CD4-positive, alpha-beta T cell (primary cell): ENCODE data around the gene KBTBD4. TPM values are rescaled to one million over a fixed set of nuclear protein-coding genes. Genes with fewer than 3 reads are reported as not detected.

Experiments used
- ATAC-seq: fragments of 200-7000 bp; cut with Tn5 transposase; one replicate; pipeline ENCODE4 v1.10.0; 2022; ENCODE audit warnings: mild to moderate bottlenecking; ENCODE audit not compliant: poor library complexity
- CTCF ChIA-PET: fragments of 350-600 bp; sonication (Branson Sonifier 250); formaldehyde crosslinking; loops from one replicate; lab custom pipeline; 2021; ENCODE audit warnings: antibody characterized with exemption, inconsistent platforms; lab: Charles Lee
- POLR2A ChIA-PET: fragments of 350-600 bp; sonication (Branson Sonifier 250); formaldehyde crosslinking; loops from one replicate; lab custom pipeline; 2021; ENCODE audit warnings: antibody characterized with exemption, inconsistent platforms; lab: Charles Lee
- DNase-seq, 14 experiments: peaks; one replicate each; pipeline ENCODE4 v3.0.0-alpha.2; 2013 to 2020; ENCODE audit warnings: mixed read lengths in 2 of 14
- H3K27ac ChIP-seq, 2 donors: one replicate each; pipeline versions ENCODE4 v1.5.1 to v1.7.0; 2013; ENCODE audit warnings: low read length in 2 of 2, low read depth in 1 of 2, mild to moderate bottlenecking in 1 of 2
- H3K27me3 ChIP-seq, 2 experiments: 1 replicate in 1 of 2; 2 replicates in 1 of 2; pipeline versions ENCODE4 v1.6.1 to v1.7.0; 2013; ENCODE audit warnings: low read length in 2 of 2, control low read depth in 1 of 2, mild to moderate bottlenecking in 1 of 2, moderate library complexity in 1 of 2; ENCODE audit not compliant: insufficient read depth in 2 of 2, control insufficient read depth in 1 of 2
- H3K36me3 ChIP-seq: one replicate; pipeline ENCODE4 v1.6.1; 2013; ENCODE audit warnings: low read length, control low read depth; ENCODE audit not compliant: insufficient read depth
- H3K4me1 ChIP-seq: one replicate; pipeline ENCODE4 v1.6.1; 2013; ENCODE audit warnings: low read length, control low read depth; ENCODE audit not compliant: insufficient read depth
- H3K4me3 ChIP-seq: one replicate; pipeline ENCODE4 v1.5.1; 2013; ENCODE audit warnings: mild to moderate bottlenecking, low read length, moderate library complexity
- H3K9me3 ChIP-seq, 2 experiments: 1 replicate in 1 of 2; 2 replicates in 1 of 2; pipeline versions ENCODE4 v1.6.1 to v1.7.0; 2013; ENCODE audit warnings: low read length in 2 of 2, mild to moderate bottlenecking in 2 of 2, control low read depth in 1 of 2, moderate library complexity in 1 of 2; ENCODE audit not compliant: control insufficient read depth in 1 of 2, insufficient read depth in 1 of 2
- H3K27ac Mint-ChIP-seq: one replicate; pipeline ENCODE4 v1.8.0; 2020; ENCODE audit warnings: mixed read lengths
- H3K27me3 Mint-ChIP-seq: one replicate; pipeline ENCODE4 v1.8.0; 2021; ENCODE audit warnings: mixed read lengths
- H3K36me3 Mint-ChIP-seq: one replicate; pipeline ENCODE4 v1.8.0; 2021; ENCODE audit warnings: low read depth, mixed read lengths
- H3K4me1 Mint-ChIP-seq: one replicate; pipeline ENCODE4 v1.8.0; 2021; ENCODE audit warnings: low read depth, mixed read lengths
- H3K4me3 Mint-ChIP-seq: one replicate; pipeline ENCODE4 v1.8.0; 2020; ENCODE audit warnings: mild to moderate bottlenecking, mixed read lengths
- H3K9me3 Mint-ChIP-seq: one replicate; pipeline ENCODE4 v1.8.0; 2020; ENCODE audit warnings: mixed read lengths
- CTCF ChIP-seq: fragments of 200-600 bp; IDR thresholded peaks from one replicate; pipeline ENCODE4 v1.8.0; 2022; ENCODE audit warnings: antibody characterized with exemption, mild to moderate bottlenecking
- intact Hi-C, 2 experiments: fragments of 100-400 bp; cut with DNase I in 1 of 2; cut with micrococcal nuclease in 1 of 2; formaldehyde crosslinking; loops; one replicate each; pipeline versions ENCODE4 v1.15.1 to v1.9.0; 2023 to 2025; cut with DNase I, micrococcal nuclease
- total RNA-seq, 174 experiments: library from RNA in 2 of 174; stranded (reverse) in 2 of 174; gene quantifications; one replicate each; pipeline ENCODE4 v1.2.3 and lab custom pipeline; 2021 to 2026

KBTBD4 gene
- total RNA-seq, 2 experiments from 2014 or later, result 29.1 to 30.2 TPM

DNA sequence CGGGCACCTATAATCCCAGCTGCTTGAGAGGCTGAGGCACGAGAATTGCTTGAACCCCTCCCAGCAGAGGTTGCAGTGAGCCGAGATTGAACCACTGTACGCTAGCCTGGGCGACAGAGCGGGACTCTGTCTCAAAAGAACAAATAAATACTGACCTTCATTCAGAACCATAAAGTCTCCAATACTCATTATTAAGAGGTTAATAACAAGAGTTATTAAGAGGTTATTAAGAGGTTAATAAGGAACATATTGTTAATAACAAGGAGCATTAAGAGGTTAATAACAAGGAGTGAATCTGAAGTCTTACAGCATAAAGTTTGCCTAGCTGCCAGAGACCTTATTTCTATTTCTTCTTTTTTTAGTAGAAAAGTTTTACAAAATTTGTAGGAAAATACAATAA is 33.5 kb downstream of the KBTBD4 start:
- Histone ChIP-seq H3K4me3 (no peak overlapping the region), H3K9me3 (no peaks in the 10 kb centered on the region), H3K36me3 (peaks cover 13% of the 10 kb centered on the region), H3K4me1 (peaks cover 67% of the 10 kb centered on the region), H3K27ac (no peak overlapping the region), H3K27me3 (no peaks in the 10 kb centered on the region)
- Mint-ChIP-seq H3K9me3 (no peaks in the 10 kb centered on the region), H3K36me3 (peaks cover 46% of the 10 kb centered on the region), H3K4me3 (no peak overlapping the region), H3K27me3 (no peaks in the 10 kb centered on the region), H3K27ac (no peak overlapping the region), H3K4me1 (peaks cover 84% of the 10 kb centered on the region)
- ChIA-PET POLR2A (no interaction called here), CTCF (no interaction called here)
- ATAC-seq, result no peak
- intact Hi-C loops, result loop anchor here in 1 of 2 experiments (10.0 kb wide), 1 partner anchor 50 kb away; no protein-coding TSS in a partner anchor
- no peak for TF ChIP-seq CTCF
- no peak for DNase-seq

- H3K4me3 Mint-ChIP-seq, result peak overlapping the region; percentile 5
- DNase-seq, result no peak
- ChIA-PET CTCF (interaction anchor here (1.3 to 7.9 kb wide), 2 partner anchors 11 to 15 kb away, joined by 3 to 31 read pairs; partner anchors contain the start of gene CELF1), POLR2A (interaction anchor here (1.6 to 2.2 kb wide), 2 partner anchors 12 to 16 kb away, joined by 7 read pairs; no protein-coding TSS in a partner anchor)
- H3K27ac Mint-ChIP-seq, result peak overlapping the region; percentile 77
- no peaks in the 10 kb centered on the region for H3K9me3 ChIP-seq
- H3K4me1 Mint-ChIP-seq, result peaks cover 75% of the 10 kb centered on the region
- H3K27me3 ChIP-seq, result no peaks in the 10 kb centered on the region
- intact Hi-C loops, result loop anchor here in 1 of 2 experiments (10.0 kb wide), 1 partner anchor 46 kb away; no protein-coding TSS in a partner anchor
- no peaks in the 10 kb centered on the region for H3K27me3 Mint-ChIP-seq
- no peak for ATAC-seq
- no peaks in the 10 kb centered on the region for H3K9me3 Mint-ChIP-seq
- H3K36me3 Mint-ChIP-seq, result peaks cover 38% of the 10 kb centered on the region
- H3K4me3 ChIP-seq, result no peak overlapping the region
- no peak for TF ChIP-seq CTCF
- peaks cover 13% of the 10 kb centered on the region for H3K36me3 ChIP-seq
- H3K4me1 ChIP-seq, result peaks cover 58% of the 10 kb centered on the region
- no peak overlapping the region for H3K27ac ChIP-seq
These were observed 37.7 kb downstream of the KBTBD4 start for GRCh38 chr11:47541070-47541469.

DNA sequence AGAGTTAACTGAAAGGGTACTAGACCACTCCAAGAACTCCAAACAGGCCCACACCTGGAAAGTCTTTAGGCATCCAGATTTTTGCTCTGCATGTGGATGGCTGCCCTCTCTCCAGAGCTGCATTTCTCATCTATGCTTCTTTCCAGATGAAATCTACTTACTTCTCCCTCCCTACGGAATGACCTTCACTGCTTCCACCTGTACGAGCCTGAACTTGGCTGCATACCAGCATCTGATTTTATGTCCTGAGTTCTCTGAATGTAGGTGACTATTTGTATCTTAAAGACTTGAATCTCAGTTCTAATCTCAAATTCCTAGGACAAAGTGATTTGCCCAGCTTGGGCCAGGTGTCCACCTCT is 39.1 kb downstream of the KBTBD4 start:
- peaks cover 77% of the 10 kb centered on the region for H3K4me1 Mint-ChIP-seq
- no peak overlapping the region for H3K4me3 ChIP-seq
- peaks cover 46% of the 10 kb centered on the region for H3K36me3 Mint-ChIP-seq
- peaks cover 14% of the 10 kb centered on the region for H3K36me3 ChIP-seq
- ChIA-PET POLR2A (interaction anchor here (1.0 to 2.2 kb wide), 3 partner anchors 15 to 39 kb away, joined by 3 to 7 read pairs (median 4); partner anchors contain the start of genes KBTBD4 and NDUFS3), CTCF (interaction anchor here (7.9 kb wide), 1 partner anchor 13 kb away, joined by 31 read pairs; the partner anchor contains the start of gene CELF1)
- no peak for TF ChIP-seq CTCF
- intact Hi-C loops, result loop anchor here in 1 of 2 experiments (10.0 kb wide), 1 partner anchor 45 kb away; no protein-coding TSS in a partner anchor
- no peaks in the 10 kb centered on the region for H3K9me3 Mint-ChIP-seq
- peak overlapping the region; percentile 61 for H3K4me3 Mint-ChIP-seq
- ATAC-seq (no peak), DNase-seq (no peak)
- no peaks in the 10 kb centered on the region for H3K9me3 ChIP-seq
- no peak overlapping the region for H3K27ac ChIP-seq
- H3K27ac Mint-ChIP-seq, result peak overlapping the region; percentile 77
- H3K27me3 ChIP-seq, result no peaks in the 10 kb centered on the region
- peaks cover 54% of the 10 kb centered on the region for H3K4me1 ChIP-seq
- no peaks in the 10 kb centered on the region for H3K27me3 Mint-ChIP-seq
